ENCODE data around the gene PAQR5. TPM values are rescaled to one million over a fixed set of nuclear protein-coding genes. Genes with fewer than 3 reads are reported as not detected.
A peak's percentile ranks its signal among the peaks of the same experiment; 100 is the strongest.

Gene PAQR5
- total RNA-seq, 1 experiment from 2014 or later, result 2.0 TPM

DNA sequence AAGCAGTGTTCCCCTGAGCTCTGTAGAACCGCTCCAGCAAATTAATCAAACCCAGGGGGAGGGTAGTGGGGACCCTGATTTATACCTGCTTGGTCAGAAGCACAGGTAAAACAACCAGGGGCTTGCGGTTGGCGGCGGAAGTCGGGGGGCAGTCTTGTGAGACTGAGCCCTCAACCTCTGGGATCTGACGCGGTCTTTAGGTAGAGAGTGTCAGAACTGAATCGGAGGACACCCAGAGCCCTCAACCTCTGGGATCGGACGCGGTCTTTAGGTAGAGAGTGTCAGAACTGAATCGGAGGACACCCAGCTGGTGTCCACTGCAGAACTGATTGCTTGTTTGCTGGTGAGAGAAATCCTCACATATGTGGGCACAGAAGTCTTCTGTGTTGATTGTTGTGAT is 12.9 kb upstream of the PAQR5 start:
- Histone ChIP-seq H3K36me3 (ENCODE audit: control insufficient read depth, insufficient read depth, low read length) (no peaks in the 10 kb centered on the region), H3K4me1 (ENCODE audit: control insufficient read depth, insufficient read depth, low read length) (no peaks in the 10 kb centered on the region), H3K9me3 (ENCODE audit: control insufficient read depth, insufficient read depth, low read depth, low read length) (no peaks in the 10 kb centered on the region), H3K4me3 (ENCODE audit: low read depth in 2 of 2, low read length in 2 of 2) (no peak overlapping the region), H3K27me3 (ENCODE audit: control insufficient read depth, insufficient read depth, low read length) (no peaks in the 10 kb centered on the region), H3K27ac (ENCODE audit: low read length) (no peak overlapping the region)
- CTCF ChIA-PET, result no interaction called here
- no peak for TF ChIP-seq POLR2AphosphoS5 (IDR thresholded peaks at IDR 0.05; ENCODE audit: low read depth, low read length)
- in situ Hi-C loops (cut with HindIII; ENCODE audit: low pct_unique_long_range_greater_than_20kb, low sequenced_read_pairs) (no loop called here), intact Hi-C loops (cut with micrococcal nuclease; ENCODE audit: unreplicated experiment) (no loop called here)
- ATAC-seq (no peak), DNase-seq (ENCODE audit: low read depth, low spot score) (no peak)
- POLR2A ChIA-PET, result no interaction called here
- BruUV-seq (replicated peaks), result no TSS peak

DNA sequence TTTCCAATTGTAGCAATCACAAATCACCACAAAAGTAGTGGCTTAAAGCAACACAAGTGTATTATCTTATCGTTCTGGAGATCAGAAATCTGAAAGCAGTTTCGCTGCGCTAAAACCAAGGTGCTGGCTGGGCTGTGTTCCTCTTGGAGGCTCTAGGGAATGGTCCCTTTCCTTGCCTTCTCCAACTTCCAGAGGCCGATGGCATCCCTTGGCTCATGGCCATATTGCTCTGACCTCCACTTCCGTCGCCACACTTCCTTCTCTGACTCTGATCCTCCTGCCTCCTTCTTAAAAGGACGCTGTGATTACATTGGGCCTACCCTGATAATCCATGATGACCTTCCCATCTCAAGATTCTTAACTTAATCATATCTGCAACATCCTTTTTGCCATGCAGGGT is 10.7 kb upstream of the PAQR5 start:
- DNase-seq (ENCODE audit: low read depth, low spot score), result no peak
- no peaks in the 10 kb centered on the region for H3K36me3 ChIP-seq (ENCODE audit: control insufficient read depth, insufficient read depth, low read length)
- no peaks in the 10 kb centered on the region for H3K9me3 ChIP-seq (ENCODE audit: control insufficient read depth, insufficient read depth, low read depth, low read length)
- H3K27me3 ChIP-seq (ENCODE audit: control insufficient read depth, insufficient read depth, low read length), result no peaks in the 10 kb centered on the region
- TF ChIP-seq, protein P1, sequence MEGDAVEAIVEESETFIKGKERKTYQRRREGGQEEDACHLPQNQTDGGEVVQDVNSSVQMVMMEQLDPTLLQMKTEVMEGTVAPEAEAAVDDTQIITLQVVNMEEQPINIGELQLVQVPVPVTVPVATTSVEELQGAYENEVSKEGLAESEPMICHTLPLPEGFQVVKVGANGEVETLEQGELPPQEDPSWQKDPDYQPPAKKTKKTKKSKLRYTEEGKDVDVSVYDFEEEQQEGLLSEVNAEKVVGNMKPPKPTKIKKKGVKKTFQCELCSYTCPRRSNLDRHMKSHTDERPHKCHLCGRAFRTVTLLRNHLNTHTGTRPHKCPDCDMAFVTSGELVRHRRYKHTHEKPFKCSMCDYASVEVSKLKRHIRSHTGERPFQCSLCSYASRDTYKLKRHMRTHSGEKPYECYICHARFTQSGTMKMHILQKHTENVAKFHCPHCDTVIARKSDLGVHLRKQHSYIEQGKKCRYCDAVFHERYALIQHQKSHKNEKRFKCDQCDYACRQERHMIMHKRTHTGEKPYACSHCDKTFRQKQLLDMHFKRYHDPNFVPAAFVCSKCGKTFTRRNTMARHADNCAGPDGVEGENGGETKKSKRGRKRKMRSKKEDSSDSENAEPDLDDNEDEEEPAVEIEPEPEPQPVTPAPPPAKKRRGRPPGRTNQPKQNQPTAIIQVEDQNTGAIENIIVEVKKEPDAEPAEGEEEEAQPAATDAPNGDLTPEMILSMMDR (IDR thresholded peaks at IDR 0.05), result no peak
- TF ChIP-seq POLR2AphosphoS5 (IDR thresholded peaks at IDR 0.05; ENCODE audit: low read depth, low read length) (no peak), SIN3A (IDR thresholded peaks at IDR 0.05; ENCODE audit: borderline replicate concordance, insufficient read depth, low read depth, low read length) (no peak), TCF7L2 (IDR thresholded peaks at IDR 0.05; ENCODE audit: low read depth, low read length) (no peak)
- TF ChIP-seq, protein P2, sequence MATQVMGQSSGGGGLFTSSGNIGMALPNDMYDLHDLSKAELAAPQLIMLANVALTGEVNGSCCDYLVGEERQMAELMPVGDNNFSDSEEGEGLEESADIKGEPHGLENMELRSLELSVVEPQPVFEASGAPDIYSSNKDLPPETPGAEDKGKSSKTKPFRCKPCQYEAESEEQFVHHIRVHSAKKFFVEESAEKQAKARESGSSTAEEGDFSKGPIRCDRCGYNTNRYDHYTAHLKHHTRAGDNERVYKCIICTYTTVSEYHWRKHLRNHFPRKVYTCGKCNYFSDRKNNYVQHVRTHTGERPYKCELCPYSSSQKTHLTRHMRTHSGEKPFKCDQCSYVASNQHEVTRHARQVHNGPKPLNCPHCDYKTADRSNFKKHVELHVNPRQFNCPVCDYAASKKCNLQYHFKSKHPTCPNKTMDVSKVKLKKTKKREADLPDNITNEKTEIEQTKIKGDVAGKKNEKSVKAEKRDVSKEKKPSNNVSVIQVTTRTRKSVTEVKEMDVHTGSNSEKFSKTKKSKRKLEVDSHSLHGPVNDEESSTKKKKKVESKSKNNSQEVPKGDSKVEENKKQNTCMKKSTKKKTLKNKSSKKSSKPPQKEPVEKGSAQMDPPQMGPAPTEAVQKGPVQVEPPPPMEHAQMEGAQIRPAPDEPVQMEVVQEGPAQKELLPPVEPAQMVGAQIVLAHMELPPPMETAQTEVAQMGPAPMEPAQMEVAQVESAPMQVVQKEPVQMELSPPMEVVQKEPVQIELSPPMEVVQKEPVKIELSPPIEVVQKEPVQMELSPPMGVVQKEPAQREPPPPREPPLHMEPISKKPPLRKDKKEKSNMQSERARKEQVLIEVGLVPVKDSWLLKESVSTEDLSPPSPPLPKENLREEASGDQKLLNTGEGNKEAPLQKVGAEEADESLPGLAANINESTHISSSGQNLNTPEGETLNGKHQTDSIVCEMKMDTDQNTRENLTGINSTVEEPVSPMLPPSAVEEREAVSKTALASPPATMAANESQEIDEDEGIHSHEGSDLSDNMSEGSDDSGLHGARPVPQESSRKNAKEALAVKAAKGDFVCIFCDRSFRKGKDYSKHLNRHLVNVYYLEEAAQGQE (IDR thresholded peaks at IDR 0.05; ENCODE audit: insufficient read depth in 1 of 2, low read depth in 2 of 2, low read length in 1 of 2), result no peak
- no peak overlapping the region for H3K4me3 ChIP-seq (ENCODE audit: low read depth in 2 of 2, low read length in 2 of 2)
- POLR2A ChIA-PET, result no interaction called here
- no TSS peak for BruUV-seq (replicated peaks)
- H3K4me1 ChIP-seq (ENCODE audit: control insufficient read depth, insufficient read depth, low read length), result no peaks in the 10 kb centered on the region
- in situ Hi-C loops (cut with HindIII; ENCODE audit: low pct_unique_long_range_greater_than_20kb, low sequenced_read_pairs), result no loop called here
- CTCF ChIA-PET, result no interaction called here
- ATAC-seq, result no peak
- intact Hi-C loops (cut with micrococcal nuclease; ENCODE audit: unreplicated experiment), result no loop called here
- no peak overlapping the region for H3K27ac ChIP-seq (ENCODE audit: low read length)

GRCh38 chr15:69288531-69289341 is 10.0 kb upstream of the PAQR5 start:
- DNase-seq (ENCODE audit: low read depth, low spot score) (no peak), ATAC-seq (0 out of 2 replicates have a peak, but pooled peaks have one; percentile 38)
- H3K27ac ChIP-seq (ENCODE audit: low read length), result no peak overlapping the region
- TF ChIP-seq POLR2AphosphoS5 (IDR thresholded peaks at IDR 0.05; ENCODE audit: low read depth, low read length), result no peak
- no peak for TF ChIP-seq SIN3A (IDR thresholded peaks at IDR 0.05; ENCODE audit: borderline replicate concordance, insufficient read depth, low read depth, low read length)
- TF ChIP-seq TCF7L2 (IDR thresholded peaks at IDR 0.05; ENCODE audit: low read depth, low read length), result no peak
- TF ChIP-seq, protein P2 (IDR thresholded peaks at IDR 0.05; ENCODE audit: insufficient read depth in 1 of 2, low read depth in 2 of 2, low read length in 1 of 2), result no peak
- TF ChIP-seq, protein P1 (IDR thresholded peaks at IDR 0.05), result no peak
- no peaks in the 10 kb centered on the region for H3K27me3 ChIP-seq (ENCODE audit: control insufficient read depth, insufficient read depth, low read length)
- no peaks in the 10 kb centered on the region for H3K36me3 ChIP-seq (ENCODE audit: control insufficient read depth, insufficient read depth, low read length)
- H3K9me3 ChIP-seq (ENCODE audit: control insufficient read depth, insufficient read depth, low read depth, low read length), result no peaks in the 10 kb centered on the region
- no peak overlapping the region for H3K4me3 ChIP-seq (ENCODE audit: low read depth in 2 of 2, low read length in 2 of 2)
- BruUV-seq (replicated peaks), result no TSS peak
- H3K4me1 ChIP-seq (ENCODE audit: control insufficient read depth, insufficient read depth, low read length), result no peaks in the 10 kb centered on the region
- intact Hi-C loops (cut with micrococcal nuclease; ENCODE audit: unreplicated experiment) (no loop called here), in situ Hi-C loops (cut with HindIII; ENCODE audit: low pct_unique_long_range_greater_than_20kb, low sequenced_read_pairs) (no loop called here)
- ChIA-PET CTCF (no interaction called here), POLR2A (no interaction called here)
